Heart right ventricle (tissue), 16 donors: ENCODE results near the gene AFG3L2. TPM values are rescaled to one million over a fixed set of nuclear protein-coding genes. Genes with fewer than 3 reads are reported as not detected.

ENCODE experiments used
- ATAC-seq, 8 donors: fragments of 200-7000 bp; cut with Tn5 transposase; one replicate each; pipeline ENCODE4 v1.9.1; 2020; ENCODE audit warnings: mild to moderate bottlenecking in 8 of 8, moderate library complexity in 8 of 8, moderate number of reproducible peaks in 1 of 8
- DNase-seq, 2 donors: peaks; one replicate each; pipeline ENCODE4 v3.0.0-alpha.2; 2020
- H3K27ac ChIP-seq, 10 donors: fragments of 200-600 bp; sonication (generic) in 2 of 10; one replicate each; pipeline versions ENCODE4 v1.5.0 to v1.8.0; 2020 to 2022; ENCODE audit warnings: mild to moderate bottlenecking in 3 of 10
- H3K27me3 ChIP-seq, 7 donors: fragments of 200-600 bp; one replicate each; pipeline ENCODE4 v1.8.0; 2021 to 2022; ENCODE audit warnings: mild to moderate bottlenecking in 2 of 7
- H3K36me3 ChIP-seq, 9 donors: fragments of 200-600 bp; sonication (generic) in 1 of 9; one replicate each; pipeline versions ENCODE4 v1.5.0 to v1.8.0; 2020 to 2022; ENCODE audit warnings: mild to moderate bottlenecking in 2 of 9
- H3K4me1 ChIP-seq, 9 donors: fragments of 200-600 bp; sonication (generic) in 1 of 9; one replicate each; pipeline versions ENCODE4 v1.5.0 to v1.8.0; 2020 to 2022; ENCODE audit warnings: mild to moderate bottlenecking in 4 of 9
- H3K4me3 ChIP-seq, 10 donors: fragments of 200-600 bp; sonication (generic) in 2 of 10; one replicate each; pipeline versions ENCODE4 v1.5.0 to v1.8.0; 2020 to 2022; ENCODE audit warnings: mild to moderate bottlenecking in 7 of 10, moderate library complexity in 2 of 10
- H3K9me3 ChIP-seq, 11 donors: fragments of 200-600 bp in 10 of 11; sonication (generic) in 2 of 11; one replicate each; pipeline versions ENCODE4 v1.5.0 to v1.8.0; 2013 to 2022; ENCODE audit warnings: mild to moderate bottlenecking in 2 of 11, control low read depth in 1 of 11, moderate library complexity in 1 of 11
- CTCF ChIP-seq, 9 donors: fragments of 200-600 bp; sonication (generic) in 2 of 9; IDR thresholded peaks; one replicate each; pipeline versions ENCODE4 v1.5.0 to v1.8.0; 2021 to 2022; ENCODE audit warnings: antibody characterized with exemption in 9 of 9, mild to moderate bottlenecking in 5 of 9, moderate library complexity in 1 of 9
- WGBS, 2 donors: extraction: QIAGEN DNeasy Blood & Tissue Kit; methylation state at CpG; one replicate each; pipeline ENCODE4 v1.1.7; 2013; ENCODE audit warnings: inconsistent platforms in 1 of 2; 5-methylcytosine and 5-hydroxymethylcytosine counted together
- intact Hi-C, 10 donors: fragments of 100-400 bp; cut with DNase I; formaldehyde crosslinking; loops; one replicate each; pipeline versions ENCODE4 v1.11.1 to v1.14.2; 2022
- polyA plus RNA-seq, 2 donors: library from polyadenylated mRNA; stranded (reverse); fragments of 200-250 nt; gene quantifications; one replicate each; pipeline ENCODE4 v1.2.3, GENCODE V29; 2013
- total RNA-seq, 10 donors: library from RNA; stranded (reverse); fragmentation: NEBNext Ultra II Directional in 3 of 10; extraction: Animal tissue kit (Norgen Biotek cat#: 25700) in 3 of 10; gene quantifications; one replicate each; pipeline versions ENCODE4 v1.2.1 to v1.2.4, GENCODE V29; 2021 to 2023
- donor health status: Arrhythmogenic right ventricular cardiomyopathy.
- donor health status: ischemic (EF 13 %, LVEDD 7.1; RV severe dilation, severe dysfunction).
- donor health status: healthy with polysubstance abuse.
- donor health status: DM: no; HTN: yes; CAD: no.
- donor health status: DM: no; HTN: no; CAD: no.
- donor health status: ischemic (EF 25% LVEDD 6.9; RV normal size, moderate dysfunction).
- donor health status: ischemic (EF 25% LVEDD 5.7; RV mildly dilated, moderate dysfunction).
- donor health status: healthy.
- donor health status: DM: yes; HTN: yes; CAD: no.
- donor health status: Ischemic cardiomyopathy.
- donor health status: ischemic (EF 35%, LVEDD 5.7; RV mildly dilated, moderate dysfunction).
- donor health status: nonischemic (EF 11% LVEDD 7.7; RV severe dilation, severe dysfunction).
- donor health status: DM: yes; HTN: yes; CAD: no.
- donor health status: PGD.
- donor health status: ischemic (EF 29% LVEDD 5.4; RV normal size, mild dysfunction).
- donor health status: nonischemic (EF 23%, LVEDD 6.1; RV moderate dilation, normal function).

Gene AFG3L2
- total and polyA plus RNA-seq, 12 donors, result 48.1 to 176 (median 142) TPM

GRCh38 chr18:12318334-12318697 is 58.7 kb downstream of the AFG3L2 start:
- Histone ChIP-seq H3K4me3 (no peak overlapping the region), H3K27ac (peak overlapping the region; percentile 20 to 86 (median 69)), H3K27me3 (no peaks in the 10 kb centered on the region), H3K36me3 (peaks cover 0 to 93% (median 13%) of the 10 kb centered on the region in 9 donors), H3K9me3 (no peaks in the 10 kb centered on the region), H3K4me1 (peaks cover 14 to 87% (median 52%) of the 10 kb centered on the region in 9 donors)
- 19 to 29% methylated on average over 5 of the region's 5 CpGs for WGBS, 2 donors
- DNase-seq (no peak), ATAC-seq (peak; percentile 36 to 77 (median 52))
- TF ChIP-seq CTCF (IDR thresholded peaks at IDR 0.05), result no peak
- intact Hi-C loops, result loop anchor here in 1 of 10 donors (10.0 kb wide), 1 partner anchor 56 kb away; the partner anchor contains the start of gene AFG3L2

- Histone ChIP-seq H3K4me3 (no peak overlapping the region), H3K4me1 (peaks cover 14 to 85% (median 55%) of the 10 kb centered on the region in 9 donors), H3K27me3 (no peaks in the 10 kb centered on the region), H3K36me3 (peaks cover 0 to 93% (median 18%) of the 10 kb centered on the region in 9 donors), H3K9me3 (no peaks in the 10 kb centered on the region), H3K27ac (peak overlapping the region; percentile 20 to 86 (median 69))
- WGBS, 2 donors, result 24 to 36% methylated on average over 6 of the region's 6 CpGs
- intact Hi-C loops, result loop anchor here in 1 of 10 donors (10.0 kb wide), 1 partner anchor 57 kb away; the partner anchor contains the start of gene AFG3L2
- TF ChIP-seq CTCF (IDR thresholded peaks at IDR 0.05), result no peak
- DNase-seq (no peak), ATAC-seq (peak; percentile 40 to 87 (median 68))
Observed at GRCh38 chr18:12317664-12318333, 59.2 kb downstream of the AFG3L2 start.

- TF ChIP-seq CTCF (IDR thresholded peaks at IDR 0.05), result no peak
- H3K4me1 ChIP-seq, result peaks cover 14 to 71% (median 56%) of the 10 kb centered on the region in 9 donors
- peak; percentile 65 to 71 for DNase-seq
- ATAC-seq, result peak; percentile 27 to 81 (median 62)
- no peak overlapping the region for H3K4me3 ChIP-seq
- 33 to 37% methylated on average over 5 of the region's 5 CpGs for WGBS, 2 donors
- peak overlapping the region in 9 of 10 donors; percentile 19 to 86 (median 52) for H3K27ac ChIP-seq
- H3K9me3 ChIP-seq, result peaks cover 0 to 13% (median 7%) of the 10 kb centered on the region in 11 donors
- peaks cover 0 to 93% (median 29%) of the 10 kb centered on the region in 9 donors for H3K36me3 ChIP-seq
- intact Hi-C loops, result loop anchor here in 1 of 10 donors (10.0 kb wide), 1 partner anchor 59 kb away; the partner anchor contains the start of gene AFG3L2
- no peaks in the 10 kb centered on the region for H3K27me3 ChIP-seq
Observed at GRCh38 chr18:12315911-12316310, 61.1 kb downstream of the AFG3L2 start.

GRCh38 chr18:12315490-12315889 is 61.5 kb downstream of the AFG3L2 start:
- Histone ChIP-seq H3K36me3 (peaks cover 0 to 93% (median 28%) of the 10 kb centered on the region in 9 donors), H3K9me3 (peaks cover 0 to 13% (median 7%) of the 10 kb centered on the region in 11 donors), H3K4me1 (peaks cover 14 to 71% (median 60%) of the 10 kb centered on the region in 9 donors), H3K27me3 (no peaks in the 10 kb centered on the region), H3K27ac (peak overlapping the region in 9 of 10 donors; percentile 19 to 86 (median 52)), H3K4me3 (no peak overlapping the region)
- no peak for DNase-seq
- peak in 5 of 8 donors; percentile 3 to 35 (median 15) for ATAC-seq
- TF ChIP-seq CTCF (IDR thresholded peaks at IDR 0.05), result no peak
- WGBS, 2 donors, result 53 to 59% methylated on average over 10 of the region's 10 CpGs
- intact Hi-C loops, result loop anchor here in 1 of 10 donors (10.0 kb wide), 1 partner anchor 59 kb away; the partner anchor contains the start of gene AFG3L2
